HG03460 (cell line): ENCODE results near the gene QRICH2.
"Not testable (repeated sequence)": the region's sequence is repeated elsewhere in the genome, so short reads cannot be mapped to it uniquely, and the experiment has no call there.

ENCODE experiments used
- ATAC-seq: cut with Tn5 transposase; IDR thresholded peaks from one replicate; pipeline ENCODE4 v1.9.1; 2021; ENCODE audit not compliant: unreplicated experiment

QRICH2 gene

GRCh38 chr17:76252040-76252954, 55.8 kb downstream of the QRICH2 start:
- ATAC-seq: peak; percentile 61

- no peak for ATAC-seq
These were observed 56.5 kb downstream of the QRICH2 start for GRCh38 chr17:76251478-76252039.

- ATAC-seq: no peak
These were observed 57.9 kb downstream of the QRICH2 start for GRCh38 chr17:76250141-76250540.

- no peak for ATAC-seq
These were observed 59.9 kb downstream of the QRICH2 start for GRCh38 chr17:76248013-76248782.

GRCh38 chr17:76247304-76247703, 60.8 kb downstream of the QRICH2 start:
- no peak for ATAC-seq

GRCh38 chr17:76246080-76247066, 61.7 kb downstream of the QRICH2 start:
- peak; percentile 93 for ATAC-seq

GRCh38 chr17:76244721-76245120, 63.4 kb downstream of the QRICH2 start:
- ATAC-seq: not testable (repeated sequence)

- no peak for ATAC-seq
These were observed 64.0 kb downstream of the QRICH2 start for GRCh38 chr17:76243826-76244679.

- no peak for ATAC-seq
These were observed 66.3 kb downstream of the QRICH2 start for GRCh38 chr17:76241691-76242255.

GRCh38 chr17:76241204-76241538, 66.9 kb downstream of the QRICH2 start:
- no peak for ATAC-seq

GRCh38 chr17:76240461-76241203, 67.4 kb downstream of the QRICH2 start, which contains the start of gene RNF157:
TSS of gene RNF157 (minus strand) at chr17:76240493. CDS start at chr17:76240240, 253 bp downstream.
- ATAC-seq: peak; percentile 53

GRCh38 chr17:76239538-76240274, 68.4 kb downstream of the QRICH2 start:
- no peak for ATAC-seq

GRCh38 chr17:76238847-76239537, 69.1 kb downstream of the QRICH2 start:
- ATAC-seq: no peak

GRCh38 chr17:76237859-76238313, 70.2 kb downstream of the QRICH2 start:
- no peak for ATAC-seq

GRCh38 chr17:76236603-76237002, 71.5 kb downstream of the QRICH2 start:
- ATAC-seq: no peak

GRCh38 chr17:76235883-76236282, 72.2 kb downstream of the QRICH2 start:
- ATAC-seq: no peak

GRCh38 chr17:76234354-76234679, 73.8 kb downstream of the QRICH2 start:
- no peak for ATAC-seq
